AG10803 (cell line): Measurements from ENCODE around the gene ERG.

Source experiments
- DNase-seq: peaks from one replicate; pipeline ENCODE4 v3.0.0; 2010; ENCODE audit warnings: low read depth
- H3K4me3 ChIP-seq: 2 replicates; pipeline ENCODE4 v1.5.1; 2011; ENCODE audit warnings: mild to moderate bottlenecking, low read length, control low read depth
- CTCF ChIP-seq: conservative IDR thresholded peaks from 2 replicates; pipeline ENCODE4 v1.5.1; 2011; ENCODE audit warnings: mild to moderate bottlenecking, low read length, control low read depth, inconsistent platforms

Gene ERG

GRCh38 chr21:38376235-38376634 is 122.0 kb downstream of the ERG start:
- no peak for DNase-seq
- no peak overlapping the region for H3K4me3 ChIP-seq
- no peak for TF ChIP-seq CTCF

- no peak for DNase-seq
- H3K4me3 ChIP-seq, result no peak overlapping the region
- TF ChIP-seq CTCF, result no peak
These were observed 130.6 kb downstream of the ERG start for GRCh38 chr21:38367646-38368045.

DNA sequence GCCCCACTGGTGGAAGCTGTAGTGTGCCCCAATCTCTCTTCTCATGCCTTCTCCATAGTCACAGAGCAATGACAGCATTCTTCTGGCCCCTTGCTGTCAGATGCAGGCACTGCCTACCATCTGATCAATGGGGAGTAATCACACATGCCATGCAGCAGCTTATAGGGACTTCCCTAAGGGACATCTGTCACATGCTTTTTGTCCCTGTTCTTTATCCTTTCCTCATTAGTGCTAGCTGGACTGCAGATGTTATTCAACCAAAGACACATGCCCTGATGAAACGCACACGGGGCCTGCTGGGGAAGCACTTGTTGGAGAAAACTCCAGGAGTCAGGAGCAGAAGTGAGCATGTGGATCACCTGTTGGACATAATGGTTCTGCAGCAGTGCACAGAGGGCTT is 132.8 kb downstream of the ERG start:
- TF ChIP-seq CTCF, result no peak
- DNase-seq, result no peak
- H3K4me3 ChIP-seq, result no peak overlapping the region

- TF ChIP-seq CTCF, result no peak
- DNase-seq, result no peak
These were observed 134.6 kb downstream of the ERG start for GRCh38 chr21:38363693-38364092.

GRCh38 chr21:38361324-38361723 is 137.0 kb downstream of the ERG start:
- DNase-seq, result no peak
- TF ChIP-seq CTCF, result no peak

More at GRCh38 chr21:38363693-38364092, 134.6 kb downstream of the ERG start:
- no peak overlapping the region for H3K4me3 ChIP-seq

GRCh38 chr21:38359835-38360234 is 138.4 kb downstream of the ERG start:
- no peak overlapping the region for H3K4me3 ChIP-seq
- no peak for TF ChIP-seq CTCF
- no peak for DNase-seq

More at GRCh38 chr21:38361324-38361723, 137.0 kb downstream of the ERG start:
- H3K4me3 ChIP-seq, result no peak overlapping the region

GRCh38 chr21:38359090-38359489 is 139.2 kb downstream of the ERG start:
- TF ChIP-seq CTCF, result no peak
- no peak for DNase-seq
- no peak overlapping the region for H3K4me3 ChIP-seq
